Measurements from ENCODE around the gene BTN2A1.
A peak's percentile ranks its signal among the peaks of the same experiment; 100 is the strongest.

Gene BTN2A1

DNA sequence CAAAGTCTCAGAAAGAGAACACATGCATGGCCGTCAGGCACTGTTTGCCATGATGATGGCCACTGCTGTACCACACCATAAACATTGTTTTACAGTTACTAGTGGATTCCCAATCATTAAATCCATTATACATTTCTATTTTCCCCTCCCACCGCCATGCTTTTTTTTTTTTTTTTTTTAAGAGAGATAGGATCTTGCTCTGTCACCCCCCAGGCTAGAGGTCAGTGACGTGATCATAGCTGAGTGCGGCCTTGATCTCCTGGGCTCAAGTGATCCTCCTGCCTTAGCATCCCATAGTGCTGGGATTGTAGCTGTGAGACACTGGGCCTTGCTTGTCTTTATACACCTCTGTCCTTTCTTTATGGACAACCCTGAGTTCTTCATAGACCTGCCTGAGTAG is 21.7 kb upstream of the BTN2A1 start:
- Histone ChIP-seq H3K9ac (ENCODE audit: low read length) (no peak overlapping the region), H2AFZ (ENCODE audit: low read depth, low read length) (no peak overlapping the region), H3K27me3 (ENCODE audit: low read depth, low read length) (no peaks in the 10 kb centered on the region), H3K4me2 (ENCODE audit: low read length) (no peak overlapping the region), H3K27ac (ENCODE audit: low read length) (no peak overlapping the region), H3K36me3 (replicated peaks; ENCODE audit: low read depth, low read length) (no peaks in the 10 kb centered on the region), H3K4me3 (ENCODE audit: low read length) (no peak overlapping the region), H4K20me1 (ENCODE audit: insufficient read depth, low read length) (no peaks in the 10 kb centered on the region), H3K9me3 (ENCODE audit: insufficient read depth, low read length) (no peaks in the 10 kb centered on the region), H3K79me2 (ENCODE audit: low read length) (peaks cover 4% of the 10 kb centered on the region; the same call in 1 of the 2 replicates), H3K4me1 (ENCODE audit: low read length) (peaks cover 7% of the 10 kb centered on the region)
- TF ChIP-seq, protein P1, sequence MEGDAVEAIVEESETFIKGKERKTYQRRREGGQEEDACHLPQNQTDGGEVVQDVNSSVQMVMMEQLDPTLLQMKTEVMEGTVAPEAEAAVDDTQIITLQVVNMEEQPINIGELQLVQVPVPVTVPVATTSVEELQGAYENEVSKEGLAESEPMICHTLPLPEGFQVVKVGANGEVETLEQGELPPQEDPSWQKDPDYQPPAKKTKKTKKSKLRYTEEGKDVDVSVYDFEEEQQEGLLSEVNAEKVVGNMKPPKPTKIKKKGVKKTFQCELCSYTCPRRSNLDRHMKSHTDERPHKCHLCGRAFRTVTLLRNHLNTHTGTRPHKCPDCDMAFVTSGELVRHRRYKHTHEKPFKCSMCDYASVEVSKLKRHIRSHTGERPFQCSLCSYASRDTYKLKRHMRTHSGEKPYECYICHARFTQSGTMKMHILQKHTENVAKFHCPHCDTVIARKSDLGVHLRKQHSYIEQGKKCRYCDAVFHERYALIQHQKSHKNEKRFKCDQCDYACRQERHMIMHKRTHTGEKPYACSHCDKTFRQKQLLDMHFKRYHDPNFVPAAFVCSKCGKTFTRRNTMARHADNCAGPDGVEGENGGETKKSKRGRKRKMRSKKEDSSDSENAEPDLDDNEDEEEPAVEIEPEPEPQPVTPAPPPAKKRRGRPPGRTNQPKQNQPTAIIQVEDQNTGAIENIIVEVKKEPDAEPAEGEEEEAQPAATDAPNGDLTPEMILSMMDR (IDR thresholded peaks at IDR 0.05; ENCODE audit: low read depth, low read length), result no peak
- no peak for TF ChIP-seq EZH2phosphoT487 (IDR thresholded peaks at IDR 0.05; ENCODE audit: low read depth)

DNA sequence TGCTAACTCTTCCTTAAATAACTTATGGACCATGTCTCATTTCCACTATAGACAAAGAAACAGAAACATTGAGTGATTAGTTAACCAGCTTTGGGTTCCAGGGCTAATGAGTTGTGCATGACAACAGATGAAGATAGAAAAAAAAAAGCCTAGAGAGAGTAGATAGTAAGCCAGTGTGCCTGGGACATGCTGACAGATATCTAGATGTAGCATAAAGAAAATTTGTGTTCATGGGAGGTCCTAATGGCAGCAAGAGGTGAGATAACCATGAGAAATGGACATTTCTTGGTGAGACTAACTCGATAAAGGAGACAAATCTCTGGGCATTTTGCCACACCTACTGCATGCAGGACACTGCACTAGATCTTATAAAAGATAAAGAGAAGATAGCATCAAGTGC is 20.2 kb upstream of the BTN2A1 start:
- no peak for TF ChIP-seq EZH2phosphoT487 (IDR thresholded peaks at IDR 0.05; ENCODE audit: low read depth)
- TF ChIP-seq, protein P1 (IDR thresholded peaks at IDR 0.05; ENCODE audit: low read depth, low read length), result no peak

DNA sequence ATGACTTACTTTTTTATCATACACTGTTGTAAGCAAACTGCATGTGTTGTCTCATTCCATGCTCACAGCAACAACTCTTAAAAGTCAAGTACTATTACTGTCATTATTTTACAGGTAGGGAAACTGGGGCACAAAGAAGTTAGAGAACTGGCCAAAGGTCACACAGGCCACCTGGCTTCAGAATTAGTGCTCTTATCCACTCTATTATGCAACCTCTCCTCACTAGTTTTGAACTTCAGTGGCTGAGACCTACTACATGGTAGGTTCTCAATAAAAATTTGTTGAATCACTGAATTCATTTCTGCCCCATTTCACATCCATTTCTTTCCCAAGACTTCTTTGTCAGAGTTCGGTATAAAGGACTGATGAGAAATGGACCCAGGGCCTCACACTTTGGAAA is 19.8 kb upstream of the BTN2A1 start:
- no peaks in the 10 kb centered on the region for H3K36me3 ChIP-seq (replicated peaks; ENCODE audit: low read depth, low read length)

More for the DNA sequence above, 20.2 kb upstream of the BTN2A1 start:
- no peaks in the 10 kb centered on the region for H3K9me3 ChIP-seq (ENCODE audit: insufficient read depth, low read length)
- no peak overlapping the region for H3K4me3 ChIP-seq (ENCODE audit: low read length)
- no peak overlapping the region for H3K27ac ChIP-seq (ENCODE audit: low read length)
- H3K27me3 ChIP-seq (ENCODE audit: low read depth, low read length), result no peaks in the 10 kb centered on the region
- no peak overlapping the region for H3K9ac ChIP-seq (ENCODE audit: low read length)
- H4K20me1 ChIP-seq (ENCODE audit: insufficient read depth, low read length), result no peaks in the 10 kb centered on the region
- no peak overlapping the region for H3K4me2 ChIP-seq (ENCODE audit: low read length)
- no peaks in the 10 kb centered on the region for H3K36me3 ChIP-seq (replicated peaks; ENCODE audit: low read depth, low read length)
- peaks cover 14% of the 10 kb centered on the region for H3K4me1 ChIP-seq (ENCODE audit: low read length)
- H3K79me2 ChIP-seq (ENCODE audit: low read length), result peaks cover 4% of the 10 kb centered on the region
- no peak overlapping the region for H2AFZ ChIP-seq (ENCODE audit: low read depth, low read length)

GRCh38 chr6:26439151-26440125 is 18.3 kb upstream of the BTN2A1 start:
- Histone ChIP-seq H3K27ac (ENCODE audit: low read length) (peak overlapping the region; percentile 70), H4K20me1 (ENCODE audit: insufficient read depth, low read length) (no peaks in the 10 kb centered on the region), H3K4me3 (ENCODE audit: low read length) (peak overlapping the region; percentile 98), H3K36me3 (replicated peaks; ENCODE audit: low read depth, low read length) (no peaks in the 10 kb centered on the region), H3K4me2 (ENCODE audit: low read length) (peak overlapping the region; percentile 89), H3K27me3 (ENCODE audit: low read depth, low read length) (no peaks in the 10 kb centered on the region), H3K9me3 (ENCODE audit: insufficient read depth, low read length) (no peaks in the 10 kb centered on the region), H3K79me2 (ENCODE audit: low read length) (peaks cover 4% of the 10 kb centered on the region), H3K9ac (ENCODE audit: low read length) (peak overlapping the region; percentile 91), H3K4me1 (ENCODE audit: low read length) (peaks cover 14% of the 10 kb centered on the region), H2AFZ (ENCODE audit: low read depth, low read length) (peak overlapping the region; percentile 98)
- TF ChIP-seq EZH2phosphoT487 (IDR thresholded peaks at IDR 0.05; ENCODE audit: low read depth), result no peak
- TF ChIP-seq, protein P1 (IDR thresholded peaks at IDR 0.05; ENCODE audit: low read depth, low read length), result no peak

More for the DNA sequence above, 19.8 kb upstream of the BTN2A1 start:
- H3K4me2 ChIP-seq (ENCODE audit: low read length), result no peak overlapping the region
- H2AFZ ChIP-seq (ENCODE audit: low read depth, low read length), result no peak overlapping the region
- H3K27ac ChIP-seq (ENCODE audit: low read length), result no peak overlapping the region
- no peaks in the 10 kb centered on the region for H3K9me3 ChIP-seq (ENCODE audit: insufficient read depth, low read length)
- H4K20me1 ChIP-seq (ENCODE audit: insufficient read depth, low read length), result no peaks in the 10 kb centered on the region
- no peak overlapping the region for H3K9ac ChIP-seq (ENCODE audit: low read length)
- no peak for TF ChIP-seq EZH2phosphoT487 (IDR thresholded peaks at IDR 0.05; ENCODE audit: low read depth)
- TF ChIP-seq, protein P1 (IDR thresholded peaks at IDR 0.05; ENCODE audit: low read depth, low read length), result no peak
- H3K4me1 ChIP-seq (ENCODE audit: low read length), result peaks cover 14% of the 10 kb centered on the region
- no peaks in the 10 kb centered on the region for H3K27me3 ChIP-seq (ENCODE audit: low read depth, low read length)
- H3K4me3 ChIP-seq (ENCODE audit: low read length), result no peak overlapping the region
- peaks cover 4% of the 10 kb centered on the region for H3K79me2 ChIP-seq (ENCODE audit: low read length)
